Endodermal cell (in vitro differentiated cells): Measurements from ENCODE around the gene PLEKHG4B. TPM values are rescaled to one million over a fixed set of nuclear protein-coding genes. Genes with fewer than 3 reads are reported as not detected.

Source experiments
- DNase-seq: peaks from one replicate; pipeline ENCODE4 v3.0.0-alpha.2; 2017
- H3K27ac ChIP-seq: 2 replicates; pipeline ENCODE4 v1.5.1; 2013; ENCODE audit warnings: mild to moderate bottlenecking, low read depth, low read length, moderate library complexity
- H3K27me3 ChIP-seq: 2 replicates; pipeline ENCODE4 v1.6.1; 2013; ENCODE audit warnings: mild to moderate bottlenecking, low read length, moderate library complexity; ENCODE audit not compliant: insufficient read depth, control insufficient read depth, poor library complexity, severe bottlenecking
- H3K36me3 ChIP-seq: 2 replicates; pipeline ENCODE4 v1.7.0; 2013; ENCODE audit warnings: mild to moderate bottlenecking, low read length, moderate library complexity; ENCODE audit not compliant: control insufficient read depth, insufficient read depth
- H3K4me1 ChIP-seq: one replicate; pipeline ENCODE4 v1.7.0; 2013; ENCODE audit warnings: low read length; ENCODE audit not compliant: control insufficient read depth, insufficient read depth
- H3K4me3 ChIP-seq: 2 replicates; pipeline ENCODE4 v1.5.1; 2013; ENCODE audit warnings: mild to moderate bottlenecking, low read length, moderate library complexity
- H3K9ac ChIP-seq: 2 replicates; pipeline ENCODE4 v1.6.1; 2013; ENCODE audit warnings: mild to moderate bottlenecking, low read length, moderate library complexity; ENCODE audit not compliant: poor library complexity, severe bottlenecking; ENCODE audit errors: extremely low read depth
- H3K9me3 ChIP-seq: 2 replicates; pipeline ENCODE4 v1.6.1; 2013; ENCODE audit warnings: mild to moderate bottlenecking, low read length, moderate library complexity; ENCODE audit not compliant: control insufficient read depth
- H3K27ac Mint-ChIP-seq: 2 replicates; pipeline ENCODE4 v1.8.0; 2020; ENCODE audit warnings: mixed read lengths
- H3K27me3 Mint-ChIP-seq: 2 replicates; pipeline ENCODE4 v1.8.0; 2021; ENCODE audit warnings: mild to moderate bottlenecking, mixed read lengths; ENCODE audit not compliant: insufficient read depth
- H3K36me3 Mint-ChIP-seq: 2 replicates; pipeline ENCODE4 v1.8.0; 2020; ENCODE audit warnings: low read depth, mixed read lengths
- H3K4me1 Mint-ChIP-seq: 2 replicates; pipeline ENCODE4 v1.8.0; 2020; ENCODE audit warnings: mixed read lengths
- H3K4me3 Mint-ChIP-seq: 2 replicates; pipeline ENCODE4 v1.8.0; 2020; ENCODE audit warnings: mild to moderate bottlenecking, moderate library complexity, mixed read lengths
- H3K9me3 Mint-ChIP-seq: 2 replicates; pipeline ENCODE4 v1.8.0; 2020; ENCODE audit warnings: mild to moderate bottlenecking, mixed read lengths
- WGBS, 2 experiments: methylation state at CpG; one replicate each; pipeline versions ENCODE4 v1.1.5 to v1.1.7; 2013; ENCODE audit warnings: missing lambda C conversion rate in 2 of 2, mixed read lengths in 1 of 2; ENCODE audit not compliant: insufficient coverage in 1 of 2, insufficient read length in 1 of 2; 5-methylcytosine and 5-hydroxymethylcytosine counted together
- total RNA-seq, 2 donors: library from RNA; stranded (reverse); fragmentation: NEBNext Ultra II Directional in 1 of 2; extraction: Animal tissue kit (Norgen Biotek cat#: 25700) in 1 of 2; gene quantifications; 2 replicates in 1 of 2; 3 replicates in 1 of 2; pipeline ENCODE4 v1.2.1, GENCODE V29; 2021
- TF ChIP-seq, protein P1 (sequence below): fragments of 200-600 bp; sonication (generic); conservative IDR thresholded peaks from 2 replicates; pipeline ENCODE4 v1.5.0; 2021; ENCODE audit warnings: antibody characterized with exemption, mild to moderate bottlenecking

Gene PLEKHG4B
- total RNA-seq, 2 donors from 2014 or later: 16.3 to 22.8 TPM

- H3K4me1 Mint-ChIP-seq: peaks cover 18% of the 10 kb centered on the region
- Histone ChIP-seq H3K9me3 (no peaks in the 10 kb centered on the region), H3K27ac (peak overlapping the region; percentile 77), H3K4me1 (peaks cover 9% of the 10 kb centered on the region), H3K4me3 (peak overlapping the region; percentile 44), H3K36me3 (no peaks in the 10 kb centered on the region), H3K27me3 (peaks cover 20% of the 10 kb centered on the region), H3K9ac (no peak overlapping the region)
- peaks cover 55% of the 10 kb centered on the region for H3K27me3 Mint-ChIP-seq
- WGBS, 2 experiments: 56 to 77% methylated on average over 6 to 10 of the region's 10 CpGs
- H3K27ac Mint-ChIP-seq: peak overlapping the region; percentile 49
- H3K4me3 Mint-ChIP-seq: peak overlapping the region; percentile 3
- TF ChIP-seq, protein P1, sequence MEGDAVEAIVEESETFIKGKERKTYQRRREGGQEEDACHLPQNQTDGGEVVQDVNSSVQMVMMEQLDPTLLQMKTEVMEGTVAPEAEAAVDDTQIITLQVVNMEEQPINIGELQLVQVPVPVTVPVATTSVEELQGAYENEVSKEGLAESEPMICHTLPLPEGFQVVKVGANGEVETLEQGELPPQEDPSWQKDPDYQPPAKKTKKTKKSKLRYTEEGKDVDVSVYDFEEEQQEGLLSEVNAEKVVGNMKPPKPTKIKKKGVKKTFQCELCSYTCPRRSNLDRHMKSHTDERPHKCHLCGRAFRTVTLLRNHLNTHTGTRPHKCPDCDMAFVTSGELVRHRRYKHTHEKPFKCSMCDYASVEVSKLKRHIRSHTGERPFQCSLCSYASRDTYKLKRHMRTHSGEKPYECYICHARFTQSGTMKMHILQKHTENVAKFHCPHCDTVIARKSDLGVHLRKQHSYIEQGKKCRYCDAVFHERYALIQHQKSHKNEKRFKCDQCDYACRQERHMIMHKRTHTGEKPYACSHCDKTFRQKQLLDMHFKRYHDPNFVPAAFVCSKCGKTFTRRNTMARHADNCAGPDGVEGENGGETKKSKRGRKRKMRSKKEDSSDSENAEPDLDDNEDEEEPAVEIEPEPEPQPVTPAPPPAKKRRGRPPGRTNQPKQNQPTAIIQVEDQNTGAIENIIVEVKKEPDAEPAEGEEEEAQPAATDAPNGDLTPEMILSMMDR: no peak
- no peak for DNase-seq
- H3K9me3 Mint-ChIP-seq: no peaks in the 10 kb centered on the region
- no peaks in the 10 kb centered on the region for H3K36me3 Mint-ChIP-seq
Measured at GRCh38 chr5:82570-82969, 9.4 kb upstream of the PLEKHG4B start.

DNA sequence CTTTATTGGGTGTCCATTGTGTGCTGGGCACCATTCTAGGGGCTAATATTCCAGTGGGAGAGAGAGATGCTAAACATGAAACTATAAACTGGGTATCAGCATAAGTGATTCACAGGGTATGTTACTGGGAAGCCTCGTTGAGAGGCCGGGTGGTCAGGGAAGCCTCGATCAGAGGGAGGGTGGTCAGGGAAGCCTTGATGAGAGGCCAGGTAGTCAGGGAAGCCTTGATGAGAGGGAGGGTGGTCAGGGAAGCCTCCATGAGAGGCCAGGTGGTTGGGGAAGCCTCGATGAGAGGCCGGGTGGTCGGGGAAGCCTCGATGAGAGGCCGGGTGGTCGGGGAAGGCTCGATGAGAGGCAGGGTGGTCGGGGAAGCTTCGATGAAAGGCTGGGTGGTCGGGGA, 8.9 kb upstream of the PLEKHG4B start:
- 85% methylated on average over 4 of the region's 13 CpGs; no CpG with 5 or more reads in 1 of the 2 experiments for WGBS, 2 experiments
- no peaks in the 10 kb centered on the region for H3K9me3 ChIP-seq
- H3K4me3 Mint-ChIP-seq: no peak overlapping the region
- peak overlapping the region; percentile 49 for H3K27ac Mint-ChIP-seq
- H3K9me3 Mint-ChIP-seq: no peaks in the 10 kb centered on the region
- H3K27me3 ChIP-seq: peaks cover 25% of the 10 kb centered on the region
- H3K27me3 Mint-ChIP-seq: peaks cover 57% of the 10 kb centered on the region
- H3K4me3 ChIP-seq: no peak overlapping the region
- H3K27ac ChIP-seq: no peak overlapping the region
- peaks cover 9% of the 10 kb centered on the region for H3K4me1 ChIP-seq
- no peak for DNase-seq
- peaks cover 18% of the 10 kb centered on the region for H3K4me1 Mint-ChIP-seq
- H3K36me3 Mint-ChIP-seq: no peaks in the 10 kb centered on the region
- H3K36me3 ChIP-seq: no peaks in the 10 kb centered on the region
- TF ChIP-seq, protein P1: no peak
- H3K9ac ChIP-seq: no peak overlapping the region

DNA sequence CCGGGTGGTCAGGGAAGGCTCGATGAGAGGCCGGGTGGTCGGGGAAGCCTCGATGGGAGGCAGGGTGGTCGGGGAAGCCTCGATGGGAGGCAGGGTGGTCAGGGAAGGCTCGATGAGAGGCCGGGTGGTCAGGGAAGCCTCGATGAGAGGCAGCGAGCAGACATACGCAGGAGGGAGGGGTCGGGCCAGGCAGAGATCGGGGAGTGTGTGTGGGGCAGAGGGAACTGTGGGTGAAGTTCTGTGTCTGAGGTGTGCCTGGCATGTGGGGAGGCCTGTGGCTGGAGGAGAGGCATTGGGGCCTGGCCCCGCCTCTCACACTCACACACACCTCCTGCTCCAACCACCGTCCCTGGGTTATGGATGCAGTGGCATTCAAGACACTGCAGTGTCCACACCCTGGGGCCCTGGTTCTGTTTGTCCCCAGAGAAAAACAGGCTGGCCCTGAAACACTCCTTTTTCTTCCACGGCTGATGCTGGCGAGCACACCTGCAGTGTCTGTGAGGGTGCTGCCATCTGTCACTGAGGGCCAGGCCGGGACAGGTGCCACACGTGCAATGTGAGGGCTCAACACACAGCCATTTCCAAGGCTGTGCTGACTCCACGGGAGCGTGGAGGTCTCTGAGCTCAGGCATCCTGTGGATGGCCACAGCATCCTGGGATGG, 6.5 kb upstream of the PLEKHG4B start:
- peaks cover 73% of the 10 kb centered on the region for H3K27me3 Mint-ChIP-seq
- TF ChIP-seq, protein P1: no peak
- H3K27ac ChIP-seq: no peak overlapping the region
- no peaks in the 10 kb centered on the region for H3K36me3 Mint-ChIP-seq
- peaks cover 9% of the 10 kb centered on the region for H3K4me1 ChIP-seq
- H3K4me3 Mint-ChIP-seq: no peak overlapping the region
- peak; percentile 36 for DNase-seq
- H3K9ac ChIP-seq: no peak overlapping the region
- H3K9me3 Mint-ChIP-seq: no peaks in the 10 kb centered on the region
- no peak overlapping the region for H3K27ac Mint-ChIP-seq
- H3K27me3 ChIP-seq: peaks cover 48% of the 10 kb centered on the region
- H3K4me1 Mint-ChIP-seq: peaks cover 18% of the 10 kb centered on the region
- WGBS, 2 experiments: 93 to 95% methylated on average over 6 to 17 of the region's 22 CpGs
- H3K9me3 ChIP-seq: no peaks in the 10 kb centered on the region
- no peak overlapping the region for H3K4me3 ChIP-seq
- H3K36me3 ChIP-seq: no peaks in the 10 kb centered on the region
